Ascending aorta (tissue), 1 donor: Measurements from ENCODE around the gene PREP. TPM values are rescaled to one million over a fixed set of nuclear protein-coding genes. Genes with fewer than 3 reads are reported as not detected.

ENCODE experiments used
- total RNA-seq: library from RNA; depleted of rRNA; stranded (reverse); fragments of >200 nt; gene quantifications from one replicate; pipeline ENCODE4 v1.1.0, GENCODE V29; 2016

Gene PREP
- total RNA-seq, 1 donor from 2014 or later = 5.1 TPM

Other genes starting within 250 kb of the PREP start
- not detected for gene POPDC3, start 223.1 kb downstream of the PREP start, total RNA-seq